Measurements from ENCODE around the gene JUND.

DNA sequence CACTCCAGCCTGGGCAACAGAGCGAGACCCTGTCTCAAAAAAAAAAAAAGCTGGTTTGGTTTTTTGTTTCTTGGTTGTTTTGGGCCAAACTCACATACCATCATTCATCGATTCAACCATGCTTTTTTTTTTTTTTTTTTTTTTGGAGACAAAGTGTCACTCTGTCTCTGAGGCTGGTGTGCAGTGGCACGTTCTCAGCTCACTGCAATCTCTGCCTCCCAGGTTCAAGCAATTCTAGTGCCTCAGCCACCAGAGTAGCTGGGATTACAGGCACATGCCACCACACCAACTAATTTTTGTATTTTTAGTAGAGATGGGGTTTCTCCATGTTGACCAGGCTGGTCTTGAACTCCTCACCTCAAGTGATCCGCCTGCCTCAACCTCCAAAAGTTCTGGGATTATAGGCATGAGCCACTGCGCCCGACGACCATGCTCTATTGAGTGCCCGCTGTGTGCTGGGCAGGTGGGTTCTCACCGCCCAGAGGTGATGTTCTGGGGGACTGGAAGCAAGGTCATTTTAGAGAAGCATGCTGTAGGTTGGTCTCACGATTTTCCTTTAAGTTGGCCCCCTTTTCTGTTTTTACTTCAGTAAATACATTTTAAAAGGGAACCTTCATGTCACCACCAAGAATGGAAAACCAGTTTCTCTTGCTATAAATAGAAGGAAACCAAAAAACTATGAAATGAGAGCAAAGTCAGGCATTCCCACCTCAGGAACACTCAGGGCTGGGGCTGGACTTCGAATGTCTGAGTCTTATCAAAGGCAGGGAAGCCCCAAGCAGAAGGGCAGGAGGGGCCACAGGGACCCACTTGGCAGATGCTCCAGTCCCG lies 8.3 kb upstream of the JUND start:
- no peak for TF ChIP-seq YY1 (IDR thresholded peaks at IDR 0.05; ENCODE audit: low read depth, low read length)
- no peak for TF ChIP-seq BACH1 (IDR thresholded peaks at IDR 0.05; ENCODE audit: low read length)
- no peak for TF ChIP-seq SP1 (IDR thresholded peaks at IDR 0.05; ENCODE audit: low read depth, low read length)
- no peak for TF ChIP-seq JUN (IDR thresholded peaks at IDR 0.05; ENCODE audit: low read depth, low read length)
- TF ChIP-seq RXRA (IDR thresholded peaks at IDR 0.05; ENCODE audit: insufficient read depth, low read depth, low read length), result no peak
- TF ChIP-seq, protein P1, sequence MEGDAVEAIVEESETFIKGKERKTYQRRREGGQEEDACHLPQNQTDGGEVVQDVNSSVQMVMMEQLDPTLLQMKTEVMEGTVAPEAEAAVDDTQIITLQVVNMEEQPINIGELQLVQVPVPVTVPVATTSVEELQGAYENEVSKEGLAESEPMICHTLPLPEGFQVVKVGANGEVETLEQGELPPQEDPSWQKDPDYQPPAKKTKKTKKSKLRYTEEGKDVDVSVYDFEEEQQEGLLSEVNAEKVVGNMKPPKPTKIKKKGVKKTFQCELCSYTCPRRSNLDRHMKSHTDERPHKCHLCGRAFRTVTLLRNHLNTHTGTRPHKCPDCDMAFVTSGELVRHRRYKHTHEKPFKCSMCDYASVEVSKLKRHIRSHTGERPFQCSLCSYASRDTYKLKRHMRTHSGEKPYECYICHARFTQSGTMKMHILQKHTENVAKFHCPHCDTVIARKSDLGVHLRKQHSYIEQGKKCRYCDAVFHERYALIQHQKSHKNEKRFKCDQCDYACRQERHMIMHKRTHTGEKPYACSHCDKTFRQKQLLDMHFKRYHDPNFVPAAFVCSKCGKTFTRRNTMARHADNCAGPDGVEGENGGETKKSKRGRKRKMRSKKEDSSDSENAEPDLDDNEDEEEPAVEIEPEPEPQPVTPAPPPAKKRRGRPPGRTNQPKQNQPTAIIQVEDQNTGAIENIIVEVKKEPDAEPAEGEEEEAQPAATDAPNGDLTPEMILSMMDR (IDR thresholded peaks at IDR 0.05; ENCODE audit: control extremely low read depth in 1 of 3, insufficient read depth in 1 of 3, low read depth in 1 of 3, low read length in 3 of 3), result no peak
- no peak for TF ChIP-seq POLR2A (IDR thresholded peaks at IDR 0.05; ENCODE audit: control extremely low read depth in 1 of 2, low read depth in 2 of 2, low read length in 2 of 2)
- TF ChIP-seq POLR2AphosphoS5 (IDR thresholded peaks at IDR 0.05; ENCODE audit: low read depth, low read length), result no peak

All from H1 (cell line).